SU-DHL-6 (cell line): Measurements from ENCODE around the gene PIF1.

ENCODE experiments used
- H2AFZ ChIP-seq: fragments of 200-600 bp; sonication (generic); 2 replicates; pipeline ENCODE4 v1.6.1; 2014; ENCODE audit warnings: low read depth, mild to moderate bottlenecking, moderate library complexity, mixed read lengths, antibody characterized with exemption, low read length; ENCODE audit not compliant: severe bottlenecking
- H3F3A ChIP-seq: fragments of 200-600 bp; shearing (Covaris generic); 2 replicates; pipeline ENCODE4 v1.6.0; 2016; ENCODE audit warnings: antibody characterized with exemption, mild to moderate bottlenecking; ENCODE audit not compliant: insufficient read depth
- H3K27ac ChIP-seq: fragments of 200-600 bp; sonication (generic); 2 replicates; pipeline ENCODE4 v1.5.1; 2016; ENCODE audit warnings: low read depth, mild to moderate bottlenecking, low read length, moderate library complexity, mixed read lengths
- H3K27me3 ChIP-seq: fragments of 200-600 bp; sonication (generic), shearing (Covaris generic); 2 replicates; pipeline ENCODE4 v1.6.0; 2014; ENCODE audit warnings: mild to moderate bottlenecking, low read length
- H3K36me3 ChIP-seq: fragments of 200-600 bp; sonication (generic); 2 replicates; pipeline ENCODE4 v1.6.1; 2014; ENCODE audit warnings: mild to moderate bottlenecking, low read length, mixed read lengths
- H3K4me2 ChIP-seq: fragments of 300-600, 200-600 bp; shearing (Covaris generic), sonication (generic); 2 replicates; pipeline ENCODE4 v1.6.0; 2014; ENCODE audit warnings: low read length, low read depth, mild to moderate bottlenecking; ENCODE audit not compliant: poor library complexity, severe bottlenecking
- H3K4me3 ChIP-seq: fragments of 200-600 bp; sonication (generic); 2 replicates; pipeline ENCODE4 v1.5.1; 2014; ENCODE audit warnings: antibody characterized with exemption, low read length, mild to moderate bottlenecking, mixed read lengths; ENCODE audit not compliant: insufficient read depth, poor library complexity, severe bottlenecking
- H3K79me2 ChIP-seq: fragments of 200-600 bp; sonication (generic); 2 replicates; pipeline ENCODE4 v1.6.1; 2014; ENCODE audit warnings: mild to moderate bottlenecking, low read length, moderate library complexity; ENCODE audit not compliant: insufficient read depth
- H3K9ac ChIP-seq: fragments of 200-600 bp; sonication (generic); 2 replicates; pipeline ENCODE4 v1.7.0; 2014; ENCODE audit warnings: mild to moderate bottlenecking, low read length
- H3K9me2 ChIP-seq: fragments of 200-600 bp; sonication (generic); replicated peaks from 2 replicates; pipeline ENCODE4 v1.6.1; 2014; ENCODE audit warnings: low read length; ENCODE audit not compliant: insufficient read depth
- H3K9me3 ChIP-seq: fragments of 200-600 bp; sonication (generic); 2 replicates; pipeline ENCODE4 v1.6.1; 2014; ENCODE audit warnings: low read length, mixed read lengths; ENCODE audit not compliant: insufficient read depth
- H4K20me1 ChIP-seq: fragments of 200-600 bp; sonication (generic); 2 replicates; pipeline ENCODE4 v1.6.1; 2014; ENCODE audit warnings: low read depth, mild to moderate bottlenecking, antibody characterized with exemption, low read length, moderate library complexity, mixed read lengths
- EZH2phosphoT487 ChIP-seq: fragments of 200-600 bp; sonication (generic), shearing (Covaris generic); conservative IDR thresholded peaks from 2 replicates; pipeline ENCODE4 v1.6.1; 2018; ENCODE audit warnings: mild to moderate bottlenecking, antibody characterized with exemption, low read length, moderate library complexity, mixed read lengths
- TF ChIP-seq, protein P1 (sequence below): fragments of 200-600 bp; sonication (generic); IDR thresholded peaks from one replicate; pipeline ENCODE4 v1.5.1; 2017; ENCODE audit warnings: antibody characterized with exemption, mild to moderate bottlenecking, low read length, moderate library complexity; ENCODE audit not compliant: insufficient read depth, poor library complexity, severe bottlenecking

Gene PIF1

DNA sequence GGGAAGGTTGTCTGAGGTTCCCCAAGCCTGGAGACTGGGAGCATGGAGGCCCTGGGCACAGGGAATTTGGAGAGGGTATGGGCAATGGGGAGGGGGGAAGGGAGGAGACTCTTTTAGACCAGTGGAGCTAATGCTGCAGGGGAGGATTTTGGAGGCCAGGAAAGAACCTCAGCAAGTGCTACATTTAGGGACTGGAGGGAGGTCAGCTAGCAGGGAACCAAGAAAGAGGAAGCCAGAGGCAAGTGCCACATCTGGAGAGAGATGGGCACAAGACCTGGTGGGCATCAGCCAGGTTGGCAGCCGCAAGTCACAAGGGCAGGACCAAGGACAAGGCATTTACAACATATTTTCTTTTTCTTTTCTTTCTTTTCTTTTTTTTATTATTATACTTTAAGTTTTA lies 37.0 kb upstream of the PIF1 start:
- Histone ChIP-seq H3F3A (no peaks in the 10 kb centered on the region), H3K79me2 (no peaks in the 10 kb centered on the region), H3K9ac (no peak overlapping the region), H4K20me1 (no peaks in the 10 kb centered on the region), H3K27me3 (no peaks in the 10 kb centered on the region), H3K4me2 (no peak overlapping the region), H3K36me3 (no peaks in the 10 kb centered on the region), H2AFZ (no peak overlapping the region), H3K27ac (no peak overlapping the region), H3K9me2 (no peaks in the 10 kb centered on the region), H3K4me3 (no peak overlapping the region), H3K9me3 (no peaks in the 10 kb centered on the region)
- TF ChIP-seq, protein P1, sequence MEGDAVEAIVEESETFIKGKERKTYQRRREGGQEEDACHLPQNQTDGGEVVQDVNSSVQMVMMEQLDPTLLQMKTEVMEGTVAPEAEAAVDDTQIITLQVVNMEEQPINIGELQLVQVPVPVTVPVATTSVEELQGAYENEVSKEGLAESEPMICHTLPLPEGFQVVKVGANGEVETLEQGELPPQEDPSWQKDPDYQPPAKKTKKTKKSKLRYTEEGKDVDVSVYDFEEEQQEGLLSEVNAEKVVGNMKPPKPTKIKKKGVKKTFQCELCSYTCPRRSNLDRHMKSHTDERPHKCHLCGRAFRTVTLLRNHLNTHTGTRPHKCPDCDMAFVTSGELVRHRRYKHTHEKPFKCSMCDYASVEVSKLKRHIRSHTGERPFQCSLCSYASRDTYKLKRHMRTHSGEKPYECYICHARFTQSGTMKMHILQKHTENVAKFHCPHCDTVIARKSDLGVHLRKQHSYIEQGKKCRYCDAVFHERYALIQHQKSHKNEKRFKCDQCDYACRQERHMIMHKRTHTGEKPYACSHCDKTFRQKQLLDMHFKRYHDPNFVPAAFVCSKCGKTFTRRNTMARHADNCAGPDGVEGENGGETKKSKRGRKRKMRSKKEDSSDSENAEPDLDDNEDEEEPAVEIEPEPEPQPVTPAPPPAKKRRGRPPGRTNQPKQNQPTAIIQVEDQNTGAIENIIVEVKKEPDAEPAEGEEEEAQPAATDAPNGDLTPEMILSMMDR: no peak
- no peak for TF ChIP-seq EZH2phosphoT487

DNA sequence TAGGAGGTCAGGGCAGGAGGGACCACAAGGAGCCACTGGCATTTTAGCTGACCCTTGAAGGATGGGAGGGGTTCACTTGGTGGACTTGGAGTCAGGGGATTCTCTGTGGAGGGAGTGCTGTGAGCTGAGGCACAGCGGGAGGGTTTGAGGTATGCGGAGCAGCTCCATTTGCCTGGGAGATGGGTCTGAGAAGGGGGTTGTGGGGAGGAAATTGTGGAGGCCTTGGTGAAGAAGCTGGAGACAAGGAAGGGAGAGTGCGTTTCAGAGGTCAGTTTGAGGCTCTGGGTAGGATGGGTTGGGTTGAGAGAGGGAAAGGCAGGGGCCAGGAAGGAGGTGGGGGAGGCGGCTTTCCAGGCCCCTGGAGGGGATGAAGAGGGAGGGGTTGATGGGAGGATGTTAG lies 36.5 kb upstream of the PIF1 start:
- Histone ChIP-seq H3K27ac (no peak overlapping the region), H3K36me3 (no peaks in the 10 kb centered on the region)
- TF ChIP-seq, protein P1: no peak
- no peak for TF ChIP-seq EZH2phosphoT487

DNA sequence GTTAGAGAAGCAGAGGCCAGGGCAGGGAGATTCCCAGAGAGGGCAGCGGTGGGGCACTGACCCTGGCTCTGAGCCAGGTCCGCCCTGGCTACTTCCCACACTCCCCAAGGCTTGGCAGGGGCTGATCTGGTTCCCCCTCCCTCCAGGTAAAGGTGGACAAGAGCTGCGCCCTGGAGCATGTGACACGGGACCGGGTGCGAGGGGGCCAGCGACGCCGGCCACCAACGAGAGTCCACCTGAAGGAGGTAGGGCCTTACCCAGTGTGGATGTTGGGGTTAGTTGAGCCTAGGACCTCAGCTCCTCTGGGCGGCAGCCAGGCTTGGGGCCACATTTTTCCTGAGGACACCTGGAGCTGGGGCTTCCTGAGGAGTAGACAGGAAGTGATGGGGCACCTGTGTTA lies 35.9 kb upstream of the PIF1 start:
- TF ChIP-seq EZH2phosphoT487: no peak
- TF ChIP-seq, protein P1: no peak
- Histone ChIP-seq H3K36me3 (no peaks in the 10 kb centered on the region), H3K9me3 (no peaks in the 10 kb centered on the region), H3K79me2 (no peaks in the 10 kb centered on the region), H3K27ac (no peak overlapping the region), H3K9ac (no peak overlapping the region), H3K9me2 (no peaks in the 10 kb centered on the region), H2AFZ (no peak overlapping the region), H3K4me3 (no peak overlapping the region), H3K4me2 (no peak overlapping the region), H4K20me1 (no peaks in the 10 kb centered on the region), H3K27me3 (no peaks in the 10 kb centered on the region), H3F3A (no peaks in the 10 kb centered on the region)

More for the DNA sequence above, 36.5 kb upstream of the PIF1 start:
- no peak overlapping the region for H3K4me3 ChIP-seq
- no peaks in the 10 kb centered on the region for H3K9me3 ChIP-seq
- H3F3A ChIP-seq: no peaks in the 10 kb centered on the region
- H4K20me1 ChIP-seq: no peaks in the 10 kb centered on the region
- H2AFZ ChIP-seq: no peak overlapping the region
- no peak overlapping the region for H3K4me2 ChIP-seq
- no peaks in the 10 kb centered on the region for H3K79me2 ChIP-seq
- H3K9ac ChIP-seq: no peak overlapping the region
- no peaks in the 10 kb centered on the region for H3K9me2 ChIP-seq
- no peaks in the 10 kb centered on the region for H3K27me3 ChIP-seq
